Activated T-helper 1 cell treated with anti-CD3 and anti-CD28 coated beads, Interleukin-12 subunit alpha, Interleukin-12 subunit beta, Interleukin-2, Interleukin-4 antibody, amounts not matched to agents 30 ng/mL and 10 ng/mL and 1 ng/mL, durations not matched to agents 14 hours and 24 hours and 36 hours (primary cell): ENCODE data around the gene BRSK2. TPM values are rescaled to one million over a fixed set of nuclear protein-coding genes. Genes with fewer than 3 reads are reported as not detected.

Experiments used
- DNase-seq: peaks from one replicate; pipeline ENCODE4 v3.0.0; 2021; ENCODE audit warnings: low spot score
- H3K27ac Mint-ChIP-seq: one replicate; pipeline ENCODE4 v1.8.0; 2021; ENCODE audit warnings: mild to moderate bottlenecking, mixed read lengths
- H3K27me3 Mint-ChIP-seq: one replicate; pipeline ENCODE4 v1.8.0; 2022; ENCODE audit warnings: mild to moderate bottlenecking, moderate library complexity, mixed read lengths; ENCODE audit not compliant: insufficient read depth
- H3K36me3 Mint-ChIP-seq: one replicate; pipeline ENCODE4 v1.8.0; 2021; ENCODE audit warnings: low read depth, mixed read lengths
- H3K4me1 Mint-ChIP-seq: one replicate; pipeline ENCODE4 v1.8.0; 2021; ENCODE audit warnings: low read depth, mixed read lengths
- H3K4me3 Mint-ChIP-seq: one replicate; pipeline ENCODE4 v1.8.0; 2021; ENCODE audit warnings: mild to moderate bottlenecking, moderate library complexity, mixed read lengths
- H3K9me3 Mint-ChIP-seq: one replicate; pipeline ENCODE4 v1.8.0; 2021; ENCODE audit warnings: mixed read lengths
- intact Hi-C: fragments of 100-400 bp; cut with micrococcal nuclease; formaldehyde crosslinking; loops from one replicate; pipeline ENCODE4 v1.15.1; 2024
- total RNA-seq: library from RNA; stranded (reverse); gene quantifications from 2 replicates; pipeline ENCODE4 v1.2.3, GENCODE V29; 2022

The BRSK2 gene
- total RNA-seq, 1 donor from 2014 or later, result 0.36 TPM

GRCh38 chr11:1467270-1467669, 77.5 kb downstream of the BRSK2 start:
- Mint-ChIP-seq H3K27me3 (no peaks in the 10 kb centered on the region), H3K4me1 (no peaks in the 10 kb centered on the region), H3K9me3 (no peaks in the 10 kb centered on the region), H3K27ac (no peak overlapping the region), H3K4me3 (no peak overlapping the region), H3K36me3 (no peaks in the 10 kb centered on the region)
- intact Hi-C loops, result no loop called here
- DNase-seq, result no peak

GRCh38 chr11:1468002-1468401, 78.3 kb downstream of the BRSK2 start:
- DNase-seq, result no peak
- Mint-ChIP-seq H3K36me3 (no peaks in the 10 kb centered on the region), H3K27ac (no peak overlapping the region), H3K4me1 (no peaks in the 10 kb centered on the region), H3K27me3 (no peaks in the 10 kb centered on the region), H3K4me3 (no peak overlapping the region), H3K9me3 (no peaks in the 10 kb centered on the region)
- intact Hi-C loops, result no loop called here

GRCh38 chr11:1468473-1469066, 78.8 kb downstream of the BRSK2 start:
- Mint-ChIP-seq H3K27me3 (no peaks in the 10 kb centered on the region), H3K27ac (no peak overlapping the region), H3K4me3 (no peak overlapping the region), H3K9me3 (no peaks in the 10 kb centered on the region), H3K36me3 (no peaks in the 10 kb centered on the region), H3K4me1 (no peaks in the 10 kb centered on the region)
- no peak for DNase-seq
- intact Hi-C loops, result no loop called here

GRCh38 chr11:1469287-1469910, 79.7 kb downstream of the BRSK2 start:
- peaks cover 3% of the 10 kb centered on the region for H3K36me3 Mint-ChIP-seq
- H3K4me3 Mint-ChIP-seq, result no peak overlapping the region
- no peak for DNase-seq
- H3K4me1 Mint-ChIP-seq, result no peaks in the 10 kb centered on the region
- no peak overlapping the region for H3K27ac Mint-ChIP-seq
- H3K9me3 Mint-ChIP-seq, result no peaks in the 10 kb centered on the region
- intact Hi-C loops, result no loop called here
- no peaks in the 10 kb centered on the region for H3K27me3 Mint-ChIP-seq

GRCh38 chr11:1469911-1470680, 80.4 kb downstream of the BRSK2 start:
- H3K27me3 Mint-ChIP-seq, result no peaks in the 10 kb centered on the region
- intact Hi-C loops, result no loop called here
- H3K9me3 Mint-ChIP-seq, result no peaks in the 10 kb centered on the region
- peaks cover 3% of the 10 kb centered on the region for H3K36me3 Mint-ChIP-seq
- no peak for DNase-seq
- H3K4me3 Mint-ChIP-seq, result no peak overlapping the region
- H3K27ac Mint-ChIP-seq, result no peak overlapping the region
- H3K4me1 Mint-ChIP-seq, result no peaks in the 10 kb centered on the region

- H3K36me3 Mint-ChIP-seq, result peaks cover 3% of the 10 kb centered on the region
- no peaks in the 10 kb centered on the region for H3K9me3 Mint-ChIP-seq
- H3K27ac Mint-ChIP-seq, result no peak overlapping the region
- DNase-seq, result no peak
- H3K27me3 Mint-ChIP-seq, result no peaks in the 10 kb centered on the region
- no peak overlapping the region for H3K4me3 Mint-ChIP-seq
- H3K4me1 Mint-ChIP-seq, result no peaks in the 10 kb centered on the region
- intact Hi-C loops, result no loop called here
Measured at GRCh38 chr11:1470681-1471611, 81.2 kb downstream of the BRSK2 start.

- H3K4me3 Mint-ChIP-seq, result no peak overlapping the region
- H3K4me1 Mint-ChIP-seq, result no peaks in the 10 kb centered on the region
- H3K27me3 Mint-ChIP-seq, result no peaks in the 10 kb centered on the region
- intact Hi-C loops, result no loop called here
- DNase-seq, result no peak
- no peaks in the 10 kb centered on the region for H3K9me3 Mint-ChIP-seq
- H3K36me3 Mint-ChIP-seq, result peaks cover 7% of the 10 kb centered on the region
- no peak overlapping the region for H3K27ac Mint-ChIP-seq
Measured at GRCh38 chr11:1471736-1472135, 82.0 kb downstream of the BRSK2 start.

GRCh38 chr11:1472180-1473005, 82.7 kb downstream of the BRSK2 start:
- intact Hi-C loops, result no loop called here
- DNase-seq, result no peak
- no peaks in the 10 kb centered on the region for H3K9me3 Mint-ChIP-seq
- no peaks in the 10 kb centered on the region for H3K4me1 Mint-ChIP-seq
- H3K36me3 Mint-ChIP-seq, result peaks cover 7% of the 10 kb centered on the region
- H3K27ac Mint-ChIP-seq, result no peak overlapping the region
- no peak overlapping the region for H3K4me3 Mint-ChIP-seq
- no peaks in the 10 kb centered on the region for H3K27me3 Mint-ChIP-seq

- no peak overlapping the region for H3K4me3 Mint-ChIP-seq
- H3K4me1 Mint-ChIP-seq, result no peaks in the 10 kb centered on the region
- intact Hi-C loops, result no loop called here
- H3K27ac Mint-ChIP-seq, result no peak overlapping the region
- no peak for DNase-seq
- H3K9me3 Mint-ChIP-seq, result no peaks in the 10 kb centered on the region
- no peaks in the 10 kb centered on the region for H3K27me3 Mint-ChIP-seq
- peaks cover 7% of the 10 kb centered on the region for H3K36me3 Mint-ChIP-seq
Measured at GRCh38 chr11:1473011-1473628, 83.4 kb downstream of the BRSK2 start.

- H3K36me3 Mint-ChIP-seq, result peaks cover 7% of the 10 kb centered on the region
- H3K9me3 Mint-ChIP-seq, result no peaks in the 10 kb centered on the region
- H3K4me1 Mint-ChIP-seq, result no peaks in the 10 kb centered on the region
- no peak for DNase-seq
- intact Hi-C loops, result no loop called here
- no peaks in the 10 kb centered on the region for H3K27me3 Mint-ChIP-seq
- H3K27ac Mint-ChIP-seq, result no peak overlapping the region
- no peak overlapping the region for H3K4me3 Mint-ChIP-seq
Measured at GRCh38 chr11:1473786-1474185, 84.1 kb downstream of the BRSK2 start.

- DNase-seq, result no peak
- H3K27me3 Mint-ChIP-seq, result no peaks in the 10 kb centered on the region
- peaks cover 9% of the 10 kb centered on the region for H3K36me3 Mint-ChIP-seq
- no peaks in the 10 kb centered on the region for H3K9me3 Mint-ChIP-seq
- intact Hi-C loops, result no loop called here
- H3K4me3 Mint-ChIP-seq, result no peak overlapping the region
- H3K27ac Mint-ChIP-seq, result no peak overlapping the region
- H3K4me1 Mint-ChIP-seq, result no peaks in the 10 kb centered on the region
Measured at GRCh38 chr11:1475841-1476240, 86.1 kb downstream of the BRSK2 start.
